Right lung (tissue), 5 donors: ENCODE measurements around the gene WWOX. TPM values are rescaled to one million over a fixed set of nuclear protein-coding genes. Genes with fewer than 3 reads are reported as not detected.

Source experiments
- DNase-seq, 2 donors: peaks; one replicate each; pipeline ENCODE4 v3.0.0-alpha.2; 2013
- polyA plus RNA-seq, 5 donors: library from polyadenylated mRNA; unstranded; fragments of 120-200 nt; gene quantifications; one replicate each; pipeline versions ENCODE4 v1.2.1 to v1.2.3, GENCODE V29; 2013; ENCODE audit warnings: inconsistent platforms in 1 of 5, low replicate concordance in 1 of 5; ENCODE audit not compliant: insufficient read length in 5 of 5, insufficient read depth in 1 of 5

Gene WWOX
- polyA plus RNA-seq, 5 donors = 29.3 to 41.5 (median 32.3) TPM

GRCh38 chr16:78455861-78456260, 356.4 kb downstream of the WWOX start:
- DNase-seq = no peak

- DNase-seq = no peak
Measured at GRCh38 chr16:78458588-78458987, 359.1 kb downstream of the WWOX start.

- DNase-seq = no peak
Measured at GRCh38 chr16:78460428-78460827, 361.0 kb downstream of the WWOX start.

GRCh38 chr16:78461087-78461486, 361.6 kb downstream of the WWOX start:
- no peak for DNase-seq

- no peak for DNase-seq
Measured at GRCh38 chr16:78461496-78462287, 362.2 kb downstream of the WWOX start.

- DNase-seq = no peak
Measured at GRCh38 chr16:78462288-78463208, 363.1 kb downstream of the WWOX start.

- no peak for DNase-seq
Measured at GRCh38 chr16:78463591-78463990, 364.1 kb downstream of the WWOX start.

- no peak for DNase-seq
Measured at GRCh38 chr16:78464833-78465232, 365.4 kb downstream of the WWOX start.

GRCh38 chr16:78465730-78466129, 366.3 kb downstream of the WWOX start:
- no peak for DNase-seq

GRCh38 chr16:78469787-78470186, 370.3 kb downstream of the WWOX start:
- no peak for DNase-seq

GRCh38 chr16:78473031-78473699, 373.7 kb downstream of the WWOX start:
- no peak for DNase-seq

- DNase-seq = no peak
Measured at GRCh38 chr16:78474762-78475161, 375.3 kb downstream of the WWOX start.

GRCh38 chr16:78476615-78477014, 377.2 kb downstream of the WWOX start:
- no peak for DNase-seq

GRCh38 chr16:78478267-78478861, 378.9 kb downstream of the WWOX start:
- no peak for DNase-seq

- DNase-seq = no peak
Measured at GRCh38 chr16:78479723-78480122, 380.3 kb downstream of the WWOX start.

GRCh38 chr16:78480588-78480987, 381.1 kb downstream of the WWOX start:
- DNase-seq = no peak

GRCh38 chr16:78483124-78483992, 383.9 kb downstream of the WWOX start:
- DNase-seq = peak in 1 of 2 donors; percentile 10

GRCh38 chr16:78484509-78485058, 385.1 kb downstream of the WWOX start:
- DNase-seq = no peak

GRCh38 chr16:78485188-78485916, 385.9 kb downstream of the WWOX start:
- no peak for DNase-seq

GRCh38 chr16:78485917-78486257, 386.4 kb downstream of the WWOX start:
- no peak for DNase-seq
